OCI-LY3 (cell line): ENCODE results near the gene SLC24A4.

Source experiments
- H2AFZ ChIP-seq: fragments of 200-600, 300-600 bp; shearing (Covaris generic); 2 replicates; pipeline ENCODE4 v1.6.0; 2014; ENCODE audit warnings: antibody characterized with exemption, low read depth, low read length
- H3K27ac ChIP-seq: fragments of 200-600, 300-600 bp; sonication (generic); 2 replicates; pipeline ENCODE4 v1.5.1; 2014; ENCODE audit warnings: mild to moderate bottlenecking, low read length, moderate library complexity, mixed read lengths
- H3K27me3 ChIP-seq: fragments of 200-600, 300-600 bp; sonication (generic); 2 replicates; pipeline ENCODE4 v1.6.1; 2014; ENCODE audit warnings: low read depth, low read length, mixed read lengths
- H3K36me3 ChIP-seq: fragments of 200-600, 300-600 bp; sonication (generic); replicated peaks from 2 replicates; pipeline ENCODE3; 2014; ENCODE audit warnings: low read depth, low read length, mixed read lengths
- H3K4me1 ChIP-seq: fragments of 300-600, 200-600 bp; sonication (generic); 2 replicates; pipeline ENCODE4 v1.6.1; 2014; ENCODE audit warnings: low read length, mixed read lengths
- H3K4me2 ChIP-seq: fragments of 200-600, 300-600 bp; sonication (generic); 2 replicates; pipeline ENCODE4 v1.6.1; 2014; ENCODE audit warnings: low read length, mixed read lengths
- H3K4me3 ChIP-seq: fragments of 300-600, 200-600 bp; sonication (generic); 2 replicates; pipeline ENCODE4 v1.5.1; 2014; ENCODE audit warnings: antibody characterized with exemption, mild to moderate bottlenecking, low read length, moderate library complexity
- H3K79me2 ChIP-seq: fragments of 300-600, 200-600 bp; shearing (Covaris generic); 2 replicates; pipeline ENCODE4 v1.6.1; 2014; ENCODE audit warnings: mild to moderate bottlenecking, low read length, mixed read lengths
- H3K9ac ChIP-seq: fragments of 300-600, 200-600 bp; shearing (Covaris generic); 2 replicates; pipeline ENCODE4 v1.6.0; 2014; ENCODE audit warnings: mild to moderate bottlenecking, low read length, moderate library complexity
- H3K9me3 ChIP-seq: fragments of 200-600, 300-600 bp; shearing (Covaris generic); 2 replicates; pipeline ENCODE4 v1.6.1; 2014; ENCODE audit warnings: low read length, mixed read lengths; ENCODE audit not compliant: insufficient read depth
- H4K20me1 ChIP-seq: fragments of 200-600, 300-600 bp; sonication (generic); 2 replicates; pipeline ENCODE4 v1.6.1; 2016; ENCODE audit warnings: low read length, mixed read lengths; ENCODE audit not compliant: insufficient read depth
- CTCF ChIP-seq: fragments of 200-600, 300-600 bp; sonication (generic); IDR thresholded peaks from 2 replicates; pipeline ENCODE4 v1.5.1; 2014; ENCODE audit warnings: antibody characterized with exemption, low read length, low read depth
- EZH2phosphoT487 ChIP-seq: fragments of 200-600 bp; shearing (Covaris generic); IDR thresholded peaks from 2 replicates; pipeline ENCODE4 v1.6.1; 2018; ENCODE audit warnings: antibody characterized with exemption, mixed run types, low read depth

Gene SLC24A4

GRCh38 chr14:92443167-92443566, 120.2 kb downstream of the SLC24A4 start:
- peaks cover 52% of the 10 kb centered on the region for H3K4me1 ChIP-seq
- no peaks in the 10 kb centered on the region for H3K27me3 ChIP-seq
- no peak overlapping the region for H3K4me3 ChIP-seq
- no peaks in the 10 kb centered on the region for H3K79me2 ChIP-seq
- TF ChIP-seq CTCF (no peak), EZH2phosphoT487 (no peak)
- no peaks in the 10 kb centered on the region for H4K20me1 ChIP-seq
- H2AFZ ChIP-seq = no peak overlapping the region
- H3K9me3 ChIP-seq = 0 out of 2 replicates have a peak, but pooled peaks cover 3% of the 10 kb centered on the region
- no peak overlapping the region for H3K4me2 ChIP-seq
- H3K27ac ChIP-seq = no peak overlapping the region
- no peaks in the 10 kb centered on the region for H3K36me3 ChIP-seq
- H3K9ac ChIP-seq = no peak overlapping the region

- Histone ChIP-seq H3K27me3 (no peaks in the 10 kb centered on the region), H3K27ac (no peak overlapping the region), H3K9ac (no peak overlapping the region), H3K4me2 (no peak overlapping the region), H3K4me3 (no peak overlapping the region), H2AFZ (no peak overlapping the region), H4K20me1 (no peaks in the 10 kb centered on the region), H3K4me1 (peaks cover 49% of the 10 kb centered on the region), H3K36me3 (no peaks in the 10 kb centered on the region), H3K79me2 (no peaks in the 10 kb centered on the region), H3K9me3 (0 out of 2 replicates have a peak, but pooled peaks cover 3% of the 10 kb centered on the region)
- TF ChIP-seq CTCF (no peak), EZH2phosphoT487 (no peak)
These were observed 120.8 kb downstream of the SLC24A4 start for GRCh38 chr14:92443741-92444140.

- Histone ChIP-seq H3K4me1 (peaks cover 19% of the 10 kb centered on the region), H4K20me1 (no peaks in the 10 kb centered on the region), H3K79me2 (no peaks in the 10 kb centered on the region), H3K9ac (no peak overlapping the region), H3K36me3 (no peaks in the 10 kb centered on the region), H3K4me2 (no peak overlapping the region), H2AFZ (peak overlapping the region; percentile 62; the same call in 1 of the 2 replicates), H3K4me3 (no peak overlapping the region), H3K27ac (no peak overlapping the region), H3K9me3 (0 out of 2 replicates have a peak, but pooled peaks cover 3% of the 10 kb centered on the region), H3K27me3 (no peaks in the 10 kb centered on the region)
- no peak for TF ChIP-seq EZH2phosphoT487
- TF ChIP-seq CTCF = no peak
These were observed 123.8 kb downstream of the SLC24A4 start for GRCh38 chr14:92446771-92447170.

GRCh38 chr14:92447416-92448197, 124.6 kb downstream of the SLC24A4 start:
- Histone ChIP-seq H3K4me2 (no peak overlapping the region), H3K27me3 (no peaks in the 10 kb centered on the region), H3K4me1 (peaks cover 10% of the 10 kb centered on the region), H3K36me3 (no peaks in the 10 kb centered on the region), H2AFZ (no peak overlapping the region), H3K4me3 (no peak overlapping the region), H3K79me2 (no peaks in the 10 kb centered on the region), H4K20me1 (no peaks in the 10 kb centered on the region), H3K9me3 (0 out of 2 replicates have a peak, but pooled peaks cover 3% of the 10 kb centered on the region), H3K27ac (no peak overlapping the region), H3K9ac (no peak overlapping the region)
- no peak for TF ChIP-seq CTCF
- TF ChIP-seq EZH2phosphoT487 = no peak
